Activated effector memory CD4-positive, alpha-beta T cell treated with anti-CD3 and anti-CD28 coated beads, Interleukin-2, amount 50 U/mL, for 16 hours (primary cell): ENCODE results near the gene PTGIS.

ENCODE experiments used
- DNase-seq: peaks from one replicate; pipeline ENCODE4 v3.0.0-alpha.2; 2020

PTGIS gene

DNA sequence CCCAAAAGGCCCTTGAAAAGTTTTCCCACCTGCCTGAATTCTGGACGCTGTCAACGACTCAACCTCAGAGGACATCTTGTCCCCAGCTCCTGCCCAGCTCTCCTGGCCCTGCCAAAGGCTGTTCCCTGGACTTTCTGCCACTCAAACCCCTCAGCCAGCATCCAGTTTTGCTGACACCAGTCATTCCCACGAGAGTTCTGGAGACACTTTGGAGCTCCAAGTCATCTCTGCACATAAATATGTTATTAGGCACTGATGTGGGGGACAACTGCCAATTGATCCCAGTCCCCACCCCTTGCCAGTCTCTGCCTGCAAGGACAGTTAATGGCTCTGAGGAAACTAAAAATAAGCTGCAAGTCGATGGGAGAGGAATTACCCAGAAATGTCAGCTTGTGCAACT is 46.6 kb downstream of the PTGIS start:
- no peak for DNase-seq

DNA sequence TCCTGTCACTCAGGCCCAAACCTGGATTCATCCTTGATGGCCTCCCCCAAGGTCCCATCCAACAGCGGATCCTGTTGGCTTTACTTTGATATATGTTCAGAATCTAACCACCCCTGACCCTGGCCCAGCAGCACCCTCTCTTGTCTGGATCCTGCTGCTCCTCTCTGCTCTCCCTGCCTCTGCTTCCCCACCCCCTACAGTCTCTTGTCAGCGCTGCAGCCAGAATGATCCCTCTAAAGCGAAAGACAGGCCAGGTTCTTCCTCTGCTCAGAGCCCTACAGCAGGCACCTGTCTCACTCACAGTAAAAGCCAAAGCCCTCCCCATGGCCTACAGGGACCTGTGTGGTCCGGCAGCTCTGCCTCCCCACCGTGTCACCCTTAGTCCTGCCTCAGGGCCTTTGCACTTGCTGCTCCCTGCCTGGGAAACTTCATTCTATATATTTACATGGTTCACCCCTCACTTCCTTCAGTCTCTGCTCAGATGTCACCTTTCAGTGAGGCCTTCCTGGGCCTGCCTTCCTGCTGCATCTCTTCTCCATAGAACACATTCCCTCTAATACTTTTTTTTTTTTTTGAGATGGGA is 48.1 kb downstream of the PTGIS start:
- no peak for DNase-seq

DNA sequence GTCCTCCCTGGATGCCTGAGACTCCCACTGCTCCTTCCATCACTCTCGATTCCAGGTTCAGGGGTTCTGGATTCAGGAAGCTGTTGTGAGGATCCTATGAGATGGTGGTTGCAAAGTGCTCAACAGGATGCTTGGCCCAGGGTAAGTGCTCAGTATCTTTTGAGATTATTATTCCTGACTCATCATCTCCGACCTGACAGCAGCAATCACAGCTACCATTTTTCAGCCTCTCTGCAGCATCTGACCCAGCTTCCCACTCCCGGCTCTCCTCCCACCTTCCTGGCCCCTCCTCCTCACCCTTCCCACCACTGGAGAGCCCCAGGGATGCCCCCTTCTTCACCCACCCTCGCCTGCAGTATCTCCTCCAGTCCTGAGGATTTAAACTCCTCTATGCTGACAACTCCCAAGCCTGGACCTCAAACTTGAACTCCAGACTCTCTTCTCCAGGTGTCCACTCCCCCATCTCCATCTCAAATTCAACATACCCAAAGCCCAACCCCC is 48.7 kb downstream of the PTGIS start:
- no peak for DNase-seq

DNA sequence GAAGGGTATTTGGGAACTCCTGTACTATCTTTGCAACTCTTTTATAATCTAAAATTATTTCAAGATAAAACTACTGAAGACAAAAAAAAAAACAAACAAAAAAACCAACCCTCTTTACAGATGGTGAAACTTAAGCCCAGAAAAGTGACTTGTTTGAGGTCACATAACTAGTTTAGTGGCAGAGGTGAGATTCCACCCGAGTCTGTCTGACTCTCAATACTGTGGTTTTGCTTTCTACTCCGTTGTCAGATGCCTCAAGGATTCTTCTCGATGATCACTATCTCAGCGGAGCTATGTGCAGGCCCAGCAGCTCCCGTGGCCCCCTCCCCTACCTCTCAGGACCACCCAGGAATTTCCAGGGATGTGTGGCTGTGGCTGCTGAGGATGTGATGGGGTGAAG is 49.4 kb downstream of the PTGIS start:
- no peak for DNase-seq

DNA sequence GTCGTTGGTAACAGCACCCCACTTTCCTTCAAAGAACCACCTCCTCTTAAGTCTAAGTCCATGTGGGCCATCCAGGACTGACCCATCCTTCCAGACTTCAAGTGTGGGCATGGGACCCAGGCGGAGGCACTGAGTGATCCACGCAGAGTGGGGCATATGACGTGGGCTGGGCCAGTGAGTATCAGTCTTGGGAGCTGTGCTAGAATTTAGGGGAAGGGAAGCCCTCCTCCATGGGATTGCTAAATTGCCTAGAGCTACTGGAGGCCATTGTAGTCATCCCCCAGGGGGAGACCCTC is 50.2 kb downstream of the PTGIS start:
- no peak for DNase-seq

DNA sequence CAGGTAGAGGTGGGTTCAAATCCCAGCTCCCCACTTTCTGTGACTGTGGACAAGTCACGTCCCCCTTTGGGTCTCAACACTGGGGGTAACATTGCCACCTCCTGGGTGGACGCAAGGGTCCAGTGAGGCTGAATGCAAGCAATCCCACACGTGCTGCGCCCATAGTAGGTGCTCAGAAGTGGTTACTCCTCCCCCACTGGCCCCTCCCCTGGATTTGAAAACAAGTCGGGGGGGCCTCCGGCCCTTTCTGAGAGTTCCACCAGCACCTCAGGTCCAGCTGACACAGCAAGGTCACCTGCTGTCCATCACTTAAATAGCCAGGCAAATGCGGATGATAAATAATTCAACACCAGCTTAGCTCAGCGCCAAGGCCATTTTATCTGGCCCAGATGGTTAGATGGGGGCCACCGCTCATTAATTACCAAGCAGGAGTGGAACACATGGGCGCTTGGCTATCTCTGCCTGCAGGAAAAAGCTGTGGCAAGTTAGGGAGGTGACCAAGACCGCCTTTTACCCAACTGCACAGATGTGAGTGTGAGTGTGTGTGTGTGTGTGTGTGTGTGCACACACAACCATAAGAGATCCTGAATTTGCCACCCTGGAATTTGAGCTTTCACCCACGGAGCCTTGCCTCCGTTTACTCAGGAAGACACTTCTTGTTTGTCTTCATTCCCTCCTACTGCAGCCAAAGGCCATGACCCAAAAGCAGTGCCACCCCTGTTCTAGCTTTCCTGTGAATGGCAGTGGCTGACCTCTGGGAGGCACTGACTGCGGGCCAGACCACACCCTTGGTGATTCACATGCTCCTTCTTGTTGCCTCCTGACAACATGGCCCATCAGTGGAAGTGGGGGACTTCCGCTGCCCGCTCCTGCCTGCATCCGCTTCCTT is 50.8 kb downstream of the PTGIS start:
- no peak for DNase-seq

DNA sequence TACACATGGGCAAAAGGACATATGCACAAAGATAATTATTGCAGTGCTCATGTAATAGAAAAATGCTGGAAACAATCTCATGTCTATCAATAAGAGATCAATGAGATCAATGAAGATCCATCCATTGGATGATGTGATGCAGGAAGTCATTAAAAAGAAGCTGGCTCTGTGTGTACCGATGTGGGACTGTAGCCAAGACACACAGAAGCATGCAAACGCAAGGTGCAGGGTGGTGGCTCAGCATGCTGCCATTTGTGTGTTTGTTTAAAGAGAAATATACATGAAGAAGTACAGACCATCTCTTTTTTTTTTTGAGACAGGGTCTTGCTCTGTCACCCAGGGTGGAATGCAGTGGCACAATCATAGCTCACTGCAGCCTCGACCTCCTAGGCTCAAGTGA is 52.4 kb downstream of the PTGIS start:
- no peak for DNase-seq

DNA sequence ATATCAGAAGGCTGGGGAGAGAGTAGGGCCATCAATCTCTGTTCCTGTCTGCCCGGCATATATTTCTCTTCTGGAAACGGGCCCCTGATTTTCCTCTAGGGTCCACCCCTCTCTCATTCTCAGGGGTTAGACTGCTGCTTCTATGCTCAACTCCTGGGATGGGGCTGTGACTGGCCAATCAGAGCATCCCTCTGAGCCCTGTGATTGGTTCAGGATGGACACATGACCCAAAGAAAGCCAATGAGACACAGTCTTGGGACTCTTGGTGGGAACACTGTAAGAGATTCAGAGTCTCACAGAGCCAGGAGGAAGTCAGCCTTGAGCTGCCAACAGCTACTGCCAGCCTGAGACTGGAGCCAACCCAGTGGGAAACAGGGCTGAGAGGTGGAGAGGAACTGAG is 54.4 kb downstream of the PTGIS start:
- no peak for DNase-seq

DNA sequence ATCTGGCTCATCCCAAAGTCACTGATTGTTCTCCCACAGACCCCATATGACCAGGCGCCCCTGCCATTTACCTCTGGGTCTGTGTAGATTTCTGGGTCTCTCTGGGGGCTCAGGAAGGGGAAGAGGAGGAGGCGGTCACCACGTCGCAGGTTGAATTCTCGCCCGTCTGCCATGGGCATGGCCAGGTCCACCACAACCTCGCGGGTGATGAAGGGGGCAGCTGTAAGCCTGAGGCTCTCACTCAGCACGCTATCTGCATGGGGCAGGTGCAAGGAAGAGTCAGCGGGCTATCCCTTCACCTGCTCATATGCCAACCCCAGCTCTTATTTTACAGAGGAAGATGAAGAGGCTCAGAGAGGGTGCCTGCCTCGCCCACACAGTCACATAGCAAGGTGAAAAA is 54.9 kb downstream of the PTGIS start:
- no peak for DNase-seq

DNA sequence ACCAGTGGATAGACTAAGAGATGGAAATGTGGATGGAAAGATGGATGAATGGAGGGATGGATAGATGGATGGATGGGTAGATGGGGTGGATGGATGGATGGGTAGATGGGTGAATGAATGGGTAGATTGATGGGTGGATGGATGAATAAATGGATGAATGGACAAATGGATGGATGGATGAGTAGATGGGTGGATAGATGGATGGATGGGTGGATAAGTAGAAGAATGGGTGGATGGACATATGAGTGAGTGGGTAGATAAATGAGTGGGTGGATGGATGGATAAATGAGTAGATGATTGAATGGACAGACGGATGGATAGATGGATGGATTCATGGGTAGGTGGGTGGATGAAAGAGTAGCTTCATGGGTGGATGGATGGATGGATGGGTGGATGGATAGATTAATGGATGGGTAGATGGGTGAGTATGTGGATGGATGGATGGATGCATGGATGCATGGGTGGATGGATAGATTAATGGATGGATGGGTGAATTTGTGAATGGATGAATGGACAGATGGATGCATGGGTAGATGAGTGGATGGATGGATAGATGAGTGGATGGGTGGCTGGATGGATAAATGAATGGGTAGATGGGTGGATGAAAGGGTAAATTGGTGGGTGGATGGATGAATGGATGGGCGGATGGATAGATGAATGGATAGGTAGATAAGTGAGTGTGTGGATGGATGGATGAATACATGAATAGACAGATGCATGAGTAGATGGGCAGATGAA is 56.0 kb downstream of the PTGIS start:
- DNase-seq = no peak

DNA sequence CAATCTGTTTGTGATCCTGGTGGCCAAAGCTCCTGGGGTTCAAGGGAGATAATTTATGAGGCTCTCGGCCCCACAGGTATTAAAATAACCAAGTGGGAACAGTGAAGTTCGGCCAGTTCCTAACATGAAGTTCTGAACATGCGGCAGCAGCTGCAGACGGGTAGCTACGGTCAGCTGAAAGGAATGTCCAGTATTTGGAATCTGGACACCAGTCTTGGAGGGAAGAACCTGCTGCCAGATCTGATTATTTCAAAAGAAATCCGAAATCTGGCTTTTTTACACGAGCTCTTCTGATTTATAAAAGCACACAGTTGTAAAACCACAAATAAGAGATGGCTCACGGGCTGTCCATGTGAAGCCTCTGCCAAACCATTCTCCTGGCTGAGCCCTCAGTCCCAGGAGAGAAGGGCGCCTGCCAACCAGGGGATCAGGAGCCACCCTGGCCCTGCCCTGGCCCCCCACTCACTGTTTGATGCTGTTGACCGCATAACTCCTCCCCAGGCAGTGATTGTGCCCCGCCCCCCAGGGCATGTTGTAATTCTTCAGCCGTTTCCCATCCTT is 57.3 kb downstream of the PTGIS start:
- DNase-seq = no peak

DNA sequence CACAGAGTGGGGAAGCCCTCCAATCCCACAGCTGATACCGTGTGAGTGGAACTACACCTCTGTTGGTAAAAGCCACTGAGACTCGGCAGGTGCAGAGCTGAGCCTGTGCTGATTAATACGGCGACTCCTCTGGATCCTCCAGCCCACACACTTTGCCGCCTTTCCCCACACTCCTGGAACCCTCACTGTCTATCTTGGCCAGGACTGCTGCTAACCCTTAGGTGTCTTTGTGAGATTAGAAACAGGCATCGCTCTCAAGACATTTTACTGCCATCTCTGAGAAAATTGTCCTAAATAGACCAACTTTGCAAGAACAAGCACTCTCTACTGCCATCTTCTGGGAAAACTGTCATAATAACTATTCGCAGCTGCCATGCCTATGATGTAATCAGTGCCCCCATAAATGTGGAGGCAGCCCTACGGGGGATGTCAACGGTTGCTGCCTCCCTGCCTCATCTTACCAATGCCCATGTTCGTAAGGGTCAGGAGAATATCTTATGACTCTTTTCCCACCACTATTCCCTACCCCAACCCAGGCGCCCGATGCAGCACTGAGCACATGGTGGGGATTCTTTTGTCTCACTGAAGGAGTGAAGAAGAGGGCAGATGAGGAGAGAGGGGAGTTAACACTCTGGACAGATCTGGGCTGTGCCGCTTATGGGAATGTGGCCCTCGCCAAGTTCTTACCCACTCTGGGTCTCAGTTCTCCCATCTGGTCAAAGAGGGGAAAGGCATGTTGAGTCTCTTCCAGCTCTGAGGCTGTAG is 59.3 kb downstream of the PTGIS start:
- no peak for DNase-seq

DNA sequence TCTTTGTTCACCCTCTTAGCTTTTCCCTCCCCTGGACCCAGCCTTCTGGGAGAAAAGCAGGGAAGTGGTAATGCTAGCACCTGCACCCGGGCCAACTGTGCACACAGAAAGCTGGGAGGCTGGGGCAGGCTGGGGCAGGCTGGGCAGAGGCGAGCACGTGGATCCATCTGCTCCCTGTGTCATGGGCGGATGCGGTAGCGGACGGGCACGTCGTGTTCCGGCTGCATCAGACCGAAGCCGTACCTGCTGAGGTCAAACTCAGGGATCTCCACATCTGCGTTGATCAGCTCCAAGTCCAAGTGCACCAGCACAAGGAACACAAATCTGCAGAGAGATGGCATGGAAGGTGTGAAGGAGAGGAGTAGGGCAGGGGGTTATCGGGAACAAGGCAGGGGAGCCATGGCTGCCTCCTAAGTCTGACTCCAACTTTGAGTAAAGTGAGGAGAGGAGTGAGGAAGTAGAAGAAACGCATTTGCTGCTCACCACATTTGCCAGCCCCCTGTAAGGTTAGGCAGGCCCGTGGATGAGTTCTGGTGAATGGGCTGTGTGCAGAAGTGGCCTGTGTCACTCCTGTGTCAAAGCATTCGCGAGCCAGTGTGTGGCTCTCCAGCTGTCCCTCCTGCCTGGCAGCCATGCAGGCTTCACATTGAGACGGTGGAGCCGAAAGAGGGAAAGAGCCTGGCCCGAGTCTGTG is 60.0 kb downstream of the PTGIS start:
- no peak for DNase-seq

DNA sequence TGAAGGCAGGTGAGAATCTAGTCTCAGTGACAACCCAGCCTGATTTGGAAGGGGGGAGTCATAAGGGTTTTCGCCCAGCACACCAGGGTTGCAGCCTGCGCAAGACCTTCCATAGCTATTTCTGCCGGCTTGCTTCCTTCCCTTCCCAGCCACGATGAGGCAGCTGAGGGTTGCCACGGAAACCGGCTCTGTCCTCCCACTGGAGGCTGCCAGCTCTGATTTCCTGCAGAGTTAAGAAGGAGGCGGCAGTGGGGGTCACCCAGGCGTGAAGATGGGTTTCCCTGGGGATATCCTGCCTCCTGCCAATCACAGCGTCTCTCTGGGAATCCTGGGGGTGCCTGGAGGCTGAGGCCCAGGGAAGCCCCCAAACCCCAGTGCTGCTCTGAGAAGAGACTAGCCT is 62.4 kb downstream of the PTGIS start:
- DNase-seq = no peak

DNA sequence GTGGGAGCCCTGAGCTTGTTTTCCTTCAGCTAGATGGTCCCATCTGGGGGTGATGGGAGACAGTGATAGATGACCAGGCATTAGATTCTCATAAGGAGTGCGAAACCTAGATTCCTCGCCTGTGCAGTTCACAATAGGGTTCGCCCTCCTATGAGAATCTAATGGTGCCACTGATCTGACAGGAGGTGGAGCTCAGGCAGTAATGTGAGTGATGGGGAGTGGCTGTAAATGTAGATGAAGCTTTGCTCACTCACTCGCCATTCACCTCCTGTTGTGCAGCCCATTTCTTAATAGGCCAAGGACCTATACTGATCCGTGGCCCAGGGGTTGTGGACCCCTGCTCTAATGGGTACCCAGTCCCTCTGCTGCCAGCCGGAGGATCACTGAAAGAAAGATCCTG is 64.8 kb downstream of the PTGIS start:
- DNase-seq = no peak

DNA sequence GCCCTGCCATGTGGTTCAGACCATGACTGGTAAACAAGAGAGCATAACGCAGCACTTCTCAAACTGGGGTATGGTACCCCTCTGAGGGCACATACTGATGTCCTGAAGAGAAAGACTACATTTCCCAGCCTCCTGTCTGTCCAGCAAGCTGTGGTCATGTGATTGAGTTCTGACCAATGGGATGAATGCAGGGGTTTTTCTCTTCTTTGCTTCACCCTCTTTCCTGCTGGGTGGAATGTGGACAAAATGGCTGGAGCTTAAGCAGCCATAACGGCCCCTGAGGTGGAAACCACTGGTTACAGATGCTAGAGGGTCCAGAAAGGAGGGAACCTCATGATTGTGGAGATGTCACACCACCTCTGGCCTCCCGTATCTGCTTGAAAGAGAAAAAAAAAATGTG is 66.0 kb downstream of the PTGIS start:
- no peak for DNase-seq

DNA sequence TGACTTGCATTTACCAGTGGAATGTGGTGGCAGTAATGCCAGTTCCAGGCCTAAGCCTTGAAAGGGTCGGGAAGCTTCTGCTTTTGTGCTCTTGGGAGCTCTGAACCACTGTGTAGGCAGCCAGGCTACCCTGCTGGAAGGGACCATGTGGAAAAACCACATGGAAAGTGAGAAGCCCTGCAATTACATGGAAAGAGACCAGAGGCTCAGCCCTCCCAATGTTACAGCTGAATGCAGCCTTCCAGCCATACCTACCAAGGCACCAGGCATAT is 70.6 kb downstream of the PTGIS start:
- no peak for DNase-seq

DNA sequence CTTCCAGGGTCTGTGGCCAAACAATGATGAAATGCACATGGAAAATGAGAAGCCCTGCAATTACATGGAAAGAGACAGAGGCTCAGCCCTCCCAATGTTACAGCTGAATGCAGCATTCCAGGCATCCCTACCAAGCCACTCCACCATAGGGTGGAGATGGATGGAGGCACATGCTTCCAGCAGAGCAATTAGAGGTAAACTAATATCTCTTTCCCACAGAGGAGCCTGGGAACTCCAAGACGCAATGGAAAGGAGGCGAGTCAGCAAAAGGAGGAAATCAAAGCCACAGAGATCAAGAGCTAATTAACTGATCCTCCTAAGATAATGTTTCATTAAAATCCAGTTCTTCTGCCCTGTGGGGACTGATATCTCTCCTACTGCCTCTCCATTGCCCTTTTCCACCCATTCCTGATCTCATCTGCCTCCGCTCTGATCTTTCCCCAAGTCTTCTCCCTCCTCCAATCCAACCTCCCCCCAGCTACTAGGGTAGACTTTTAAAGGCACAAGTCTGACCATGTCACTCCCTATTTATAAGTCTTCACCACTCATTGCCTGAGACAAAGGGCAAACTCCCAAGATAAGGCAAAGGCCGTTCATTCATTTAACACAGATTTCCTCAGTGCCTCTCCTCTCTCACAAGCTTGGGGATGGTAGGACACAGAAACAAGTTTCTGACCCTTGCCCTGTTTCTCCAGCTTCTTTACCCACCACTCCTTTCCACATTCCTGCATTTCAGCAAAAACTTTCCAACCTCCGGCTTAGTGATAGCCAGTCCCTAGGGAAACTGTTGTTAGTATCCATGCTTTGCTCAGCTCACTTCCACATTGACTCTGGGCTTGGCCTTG is 71.2 kb downstream of the PTGIS start:
- DNase-seq = no peak

DNA sequence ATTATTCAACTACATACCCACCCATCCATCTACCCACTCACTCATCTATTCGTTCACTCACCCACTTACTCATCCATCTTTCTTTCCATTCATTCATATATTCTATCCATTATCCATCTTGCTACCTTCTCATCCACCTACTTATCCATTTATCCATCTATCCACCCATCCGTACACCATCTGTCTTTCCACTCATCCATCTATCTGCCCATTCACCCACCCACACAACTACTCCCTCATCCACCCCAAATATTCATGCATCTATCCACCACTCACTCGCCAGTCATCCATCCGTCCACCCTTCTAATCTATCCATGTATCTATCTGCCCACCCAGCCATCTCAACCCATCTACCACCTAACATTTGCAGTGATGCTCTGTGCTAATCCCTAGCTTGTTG is 71.9 kb downstream of the PTGIS start:
- DNase-seq = no peak

DNA sequence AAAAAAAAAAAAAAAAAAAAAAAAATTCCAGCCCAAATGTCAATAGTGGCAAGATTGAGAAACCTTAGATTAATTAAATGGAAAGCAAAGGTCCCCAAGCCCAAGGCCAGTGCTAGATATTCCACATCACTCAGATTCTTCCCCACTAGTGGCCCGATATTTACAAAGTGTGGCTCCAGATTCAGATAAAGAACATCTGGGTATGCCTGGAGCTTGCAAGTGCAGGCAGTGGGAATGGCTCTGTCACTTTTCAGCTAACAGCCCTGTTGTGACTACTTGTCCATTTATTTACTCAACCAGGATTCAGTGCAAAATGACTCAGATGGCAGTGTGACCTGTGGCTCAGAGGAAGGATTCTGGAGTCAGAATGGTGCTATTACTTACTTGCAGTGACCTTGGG is 77.2 kb downstream of the PTGIS start:
- DNase-seq = no peak

DNA sequence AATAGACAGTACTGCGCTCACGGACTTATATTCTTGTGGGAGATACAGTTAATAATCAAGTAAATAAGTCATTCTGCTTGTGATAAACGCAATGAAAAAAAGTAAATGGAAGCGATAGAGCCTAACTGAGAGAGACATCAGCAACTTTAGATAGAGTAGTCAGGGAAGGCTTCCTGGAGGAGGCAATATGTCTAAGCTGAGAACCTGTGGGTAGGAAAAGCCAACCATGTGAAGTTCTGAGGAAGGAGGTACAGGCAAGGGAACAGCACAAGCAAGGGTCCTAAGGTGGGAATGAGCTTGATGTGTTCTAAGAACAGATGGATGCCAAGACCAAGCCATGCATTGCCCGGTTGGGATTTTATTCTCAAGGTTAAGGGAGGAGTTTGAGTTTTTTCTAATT is 78.2 kb downstream of the PTGIS start:
- no peak for DNase-seq

DNA sequence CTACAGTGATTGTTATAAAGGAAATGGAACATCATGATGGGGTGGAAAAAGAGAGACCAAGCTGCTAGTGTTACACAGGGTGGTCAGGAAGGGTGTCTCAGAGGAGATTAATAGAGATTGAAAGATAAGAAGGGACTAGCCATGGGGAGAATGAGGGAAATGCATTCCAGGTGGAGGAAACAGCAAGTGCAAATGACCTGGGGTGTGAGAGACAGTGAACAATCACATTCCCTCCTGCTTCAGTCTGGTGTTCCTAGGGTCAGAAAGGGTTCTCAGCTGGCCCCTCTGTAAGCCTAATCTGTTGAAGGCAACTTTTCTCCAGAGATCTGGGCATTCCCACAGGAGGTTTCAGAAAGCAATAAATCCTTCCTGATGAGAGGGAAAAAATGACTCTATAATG is 81.9 kb downstream of the PTGIS start:
- DNase-seq = no peak
